Measurements from ENCODE around the gene ZNF764.
A peak's percentile ranks its signal among the peaks of the same experiment; 100 is the strongest.
"Not testable (repeated sequence)": the region's sequence is repeated elsewhere in the genome, so short reads cannot be mapped to it uniquely, and the experiment has no call there.

ZNF764 gene

GRCh38 chr16:30526137-30526822, 31.9 kb downstream of the ZNF764 start, which contains the start of gene ZNF768:
Gene ZNF768 (minus strand): TSS chr16:30526566. CDS start chr16:30526413, 153 bp downstream.
- peak; percentile 60 for DNase-seq

GRCh38 chr16:30525844-30526136, 32.4 kb downstream of the ZNF764 start:
- no peak for DNase-seq

GRCh38 chr16:30524575-30525568, 33.3 kb downstream of the ZNF764 start:
- DNase-seq = no peak

GRCh38 chr16:30523768-30524574, 34.2 kb downstream of the ZNF764 start:
- DNase-seq = no peak

- DNase-seq = not testable (repeated sequence)
Observed at GRCh38 chr16:30522702-30523463, 35.3 kb downstream of the ZNF764 start.

- no peak for DNase-seq
Observed at GRCh38 chr16:30521873-30522641, 36.1 kb downstream of the ZNF764 start.

GRCh38 chr16:30521476-30521872, 36.7 kb downstream of the ZNF764 start:
- no peak for DNase-seq

- DNase-seq = no peak
Observed at GRCh38 chr16:30519120-30520049, 38.8 kb downstream of the ZNF764 start.

- DNase-seq = no peak
Observed at GRCh38 chr16:30518552-30518951, 39.6 kb downstream of the ZNF764 start.

GRCh38 chr16:30515275-30515674, 42.9 kb downstream of the ZNF764 start:
- no peak for DNase-seq

- no peak for DNase-seq
Observed at GRCh38 chr16:30511509-30511908, 46.7 kb downstream of the ZNF764 start.

- DNase-seq = no peak
Observed at GRCh38 chr16:30510376-30510938, 47.7 kb downstream of the ZNF764 start.

GRCh38 chr16:30509081-30509765, 49.0 kb downstream of the ZNF764 start:
- DNase-seq = no peak
